Natural killer cell (primary cell): ENCODE results near the gene LDAH. TPM values are rescaled to one million over a fixed set of nuclear protein-coding genes. Genes with fewer than 3 reads are reported as not detected.
A peak's percentile ranks its signal among the peaks of the same experiment; 100 is the strongest.

Experiments
- ATAC-seq, 3 donors: fragments of 150-1000 bp in 2 of 3; fragments of 200-7000 bp in 1 of 3; cut with Tn5 transposase; 1 replicate in 1 of 3; 2 replicates in 2 of 3; pipeline ENCODE4 v1.10.0; 2021; ENCODE audit warnings: mild to moderate bottlenecking in 2 of 3, moderate library complexity in 2 of 3
- DNase-seq, 2 donors: peaks; one replicate each; pipeline versions ENCODE4 v3.0.0 to v3.0.0-alpha.2; 2013 to 2021; ENCODE audit warnings: mixed read lengths in 1 of 2
- H3K27ac ChIP-seq: one replicate; pipeline ENCODE4 v1.5.1; 2013; ENCODE audit warnings: mild to moderate bottlenecking, low read length
- H3K27me3 ChIP-seq: one replicate; pipeline ENCODE4 v1.6.1; 2013; ENCODE audit warnings: low read length; ENCODE audit not compliant: control insufficient read depth, insufficient read depth
- H3K36me3 ChIP-seq: one replicate; pipeline ENCODE4 v1.6.1; 2013; ENCODE audit warnings: low read length; ENCODE audit not compliant: control insufficient read depth, insufficient read depth
- H3K4me1 ChIP-seq: one replicate; pipeline ENCODE4 v1.6.1; 2013; ENCODE audit warnings: low read length; ENCODE audit not compliant: control insufficient read depth, insufficient read depth
- H3K4me3 ChIP-seq: one replicate; pipeline ENCODE4 v1.5.1; 2013; ENCODE audit warnings: low read length
- H3K9me3 ChIP-seq: one replicate; pipeline ENCODE4 v1.6.1; 2013; ENCODE audit warnings: low read length; ENCODE audit not compliant: control insufficient read depth, insufficient read depth
- H3K27ac Mint-ChIP-seq, 2 donors: one replicate each; pipeline ENCODE4 v1.8.0; 2022; ENCODE audit warnings: mild to moderate bottlenecking in 2 of 2, mixed read lengths in 2 of 2, moderate library complexity in 1 of 2
- H3K27me3 Mint-ChIP-seq, 2 donors: one replicate each; pipeline ENCODE4 v1.8.0; 2022; ENCODE audit warnings: low read depth in 2 of 2, mixed read lengths in 2 of 2
- H3K36me3 Mint-ChIP-seq: one replicate; pipeline ENCODE4 v1.8.0; 2022; ENCODE audit warnings: mixed read lengths
- H3K4me1 Mint-ChIP-seq, 2 donors: one replicate each; pipeline ENCODE4 v1.8.0; 2022; ENCODE audit warnings: mixed read lengths in 2 of 2
- H3K4me3 Mint-ChIP-seq: one replicate; pipeline ENCODE4 v1.8.0; 2022; ENCODE audit warnings: mild to moderate bottlenecking, moderate library complexity, mixed read lengths
- H3K9me3 Mint-ChIP-seq, 2 donors: one replicate each; pipeline ENCODE4 v1.8.0; 2022; ENCODE audit warnings: mixed read lengths in 2 of 2
- CTCF ChIP-seq: fragments of 200-600 bp; IDR thresholded peaks from one replicate; pipeline ENCODE4 v1.8.0; 2022; ENCODE audit warnings: antibody characterized with exemption
- WGBS: methylation state at CpG from one replicate; pipeline ENCODE4 v1.1.7; 2013; ENCODE audit warnings: missing lambda C conversion rate; ENCODE audit not compliant: insufficient coverage; 5-methylcytosine and 5-hydroxymethylcytosine counted together
- intact Hi-C: fragments of 100-400 bp; cut with micrococcal nuclease; formaldehyde crosslinking; loops from one replicate; pipeline ENCODE4 v1.14.2; 2022
- total RNA-seq, 4 donors: library from RNA; stranded (reverse); fragments of 120-200 nt in 1 of 4; gene quantifications; one replicate each; pipeline versions ENCODE4 v1.2.3 to v1.2.4, GENCODE V29; 2013 to 2022

LDAH gene
- total RNA-seq, 3 donors from 2014 or later (not counting 1 experiment from before 2014, with no cell fraction given), result 14.5 to 25.6 (median 17.2) TPM

DNA sequence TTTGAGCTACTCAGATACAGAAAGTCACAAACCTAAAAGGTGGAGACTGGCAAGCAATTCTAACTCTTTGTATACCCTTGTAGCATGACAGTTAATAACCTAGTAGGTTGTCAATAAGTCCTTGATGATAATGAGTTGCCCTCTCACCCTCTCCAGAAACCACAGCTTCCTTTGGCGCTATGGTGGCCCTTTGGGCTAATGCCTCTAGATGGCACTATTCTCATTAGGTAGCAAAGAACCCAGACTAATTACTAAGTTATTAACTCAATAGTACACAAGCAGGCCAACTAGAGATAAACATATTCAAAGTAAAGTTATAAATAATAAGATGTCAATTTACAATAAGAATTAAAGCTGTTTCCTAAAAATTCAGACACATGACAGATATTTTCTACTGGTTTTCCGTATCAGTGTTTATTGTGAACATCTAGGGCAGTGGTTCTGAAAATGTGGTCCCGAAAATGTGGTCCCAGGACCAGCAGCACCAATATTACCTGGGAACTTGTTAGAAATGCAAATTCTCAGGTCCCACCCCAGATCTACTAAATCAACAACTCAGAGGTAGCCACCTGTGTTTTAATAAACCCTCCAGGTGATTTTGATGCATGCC lies 41.1 kb downstream of the LDAH start:
- H3K4me1 ChIP-seq, result no peaks in the 10 kb centered on the region
- Mint-ChIP-seq H3K27ac (no peak overlapping the region), H3K36me3 (no peaks in the 10 kb centered on the region), H3K27me3 (no peaks in the 10 kb centered on the region), H3K9me3 (no peaks in the 10 kb centered on the region), H3K4me1 (peaks cover 0 to 6% of the 10 kb centered on the region in 2 donors), H3K4me3 (no peak overlapping the region)
- H3K4me3 ChIP-seq, result no peak overlapping the region
- DNase-seq (peak in 1 of 2 donors; percentile 41), ATAC-seq (peak in 1 of 3 donors; percentile 32)
- H3K36me3 ChIP-seq, result peaks cover 3% of the 10 kb centered on the region
- no peaks in the 10 kb centered on the region for H3K9me3 ChIP-seq
- no peaks in the 10 kb centered on the region for H3K27me3 ChIP-seq
- intact Hi-C loops, result no loop called here
- WGBS, result 81% methylated on average over 3 of the region's 3 CpGs
- no peak overlapping the region for H3K27ac ChIP-seq
- TF ChIP-seq CTCF, result no peak

DNA sequence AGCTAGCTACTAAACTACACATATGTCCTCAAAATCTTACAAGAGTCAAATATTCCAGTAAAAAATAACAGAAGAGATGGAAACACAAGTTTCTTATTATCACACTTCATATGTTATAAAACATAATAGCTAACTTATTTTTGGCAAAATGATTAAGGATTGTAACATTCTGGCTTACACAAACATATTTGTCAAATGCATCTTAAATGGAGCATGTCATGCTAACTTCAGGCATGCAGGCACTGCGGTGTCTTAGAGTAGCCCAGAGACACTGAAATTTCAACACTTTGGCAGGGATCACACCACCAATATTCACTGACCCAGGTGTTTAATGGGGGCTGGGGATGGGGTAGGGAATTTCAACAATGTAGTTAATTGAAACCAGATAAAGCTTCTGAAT lies 51.6 kb downstream of the LDAH start:
- H3K27me3 Mint-ChIP-seq, result no peaks in the 10 kb centered on the region
- intact Hi-C loops, result no loop called here
- no peaks in the 10 kb centered on the region for H3K36me3 Mint-ChIP-seq
- no peak overlapping the region for H3K27ac Mint-ChIP-seq
- Histone ChIP-seq H3K9me3 (no peaks in the 10 kb centered on the region), H3K27me3 (no peaks in the 10 kb centered on the region), H3K27ac (no peak overlapping the region), H3K4me3 (no peak overlapping the region), H3K36me3 (peaks cover 3% of the 10 kb centered on the region), H3K4me1 (no peaks in the 10 kb centered on the region)
- DNase-seq, result no peak
- no peak for TF ChIP-seq CTCF
- no peak for ATAC-seq
- peaks cover 0 to 3% of the 10 kb centered on the region in 2 donors for H3K4me1 Mint-ChIP-seq
- no peak overlapping the region for H3K4me3 Mint-ChIP-seq
- 100% methylated on average over 1 of the region's 1 CpG for WGBS
- H3K9me3 Mint-ChIP-seq, result no peaks in the 10 kb centered on the region

- WGBS, result 93% methylated on average over 15 of the region's 15 CpGs
- Mint-ChIP-seq H3K4me3 (no peak overlapping the region), H3K4me1 (no peaks in the 10 kb centered on the region), H3K27me3 (no peaks in the 10 kb centered on the region), H3K9me3 (no peaks in the 10 kb centered on the region), H3K27ac (no peak overlapping the region), H3K36me3 (no peaks in the 10 kb centered on the region)
- TF ChIP-seq CTCF, result no peak
- Histone ChIP-seq H3K27me3 (no peaks in the 10 kb centered on the region), H3K27ac (no peak overlapping the region), H3K4me1 (no peaks in the 10 kb centered on the region), H3K9me3 (no peaks in the 10 kb centered on the region), H3K36me3 (peaks cover 3% of the 10 kb centered on the region), H3K4me3 (no peak overlapping the region)
- no peak for DNase-seq
- intact Hi-C loops, result no loop called here
- ATAC-seq, result no peak
Measured at GRCh38 chr2:20766798-20767644, 55.9 kb downstream of the LDAH start.
